ENCODE results near the gene ATF3.

DNA sequence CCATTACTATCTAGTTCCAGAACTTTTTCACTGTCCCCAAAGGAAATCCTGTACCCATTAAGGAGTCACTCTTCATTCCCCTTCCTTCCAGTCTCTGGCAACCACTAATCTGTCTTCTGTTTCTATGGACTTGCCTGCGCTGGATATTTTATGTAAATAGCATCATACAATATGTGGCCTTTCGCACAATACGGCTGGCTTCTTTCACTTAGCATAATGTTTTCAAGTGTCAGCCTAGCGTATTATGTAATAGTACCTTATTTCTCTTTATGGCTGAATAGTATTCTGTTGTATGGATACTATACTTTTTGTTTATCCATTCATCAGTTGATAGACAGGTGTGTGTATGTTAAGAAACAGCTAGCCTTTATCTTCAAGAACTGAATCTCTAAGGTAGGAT, 14.3 kb downstream of the ATF3 start:
- TF ChIP-seq, protein P1, sequence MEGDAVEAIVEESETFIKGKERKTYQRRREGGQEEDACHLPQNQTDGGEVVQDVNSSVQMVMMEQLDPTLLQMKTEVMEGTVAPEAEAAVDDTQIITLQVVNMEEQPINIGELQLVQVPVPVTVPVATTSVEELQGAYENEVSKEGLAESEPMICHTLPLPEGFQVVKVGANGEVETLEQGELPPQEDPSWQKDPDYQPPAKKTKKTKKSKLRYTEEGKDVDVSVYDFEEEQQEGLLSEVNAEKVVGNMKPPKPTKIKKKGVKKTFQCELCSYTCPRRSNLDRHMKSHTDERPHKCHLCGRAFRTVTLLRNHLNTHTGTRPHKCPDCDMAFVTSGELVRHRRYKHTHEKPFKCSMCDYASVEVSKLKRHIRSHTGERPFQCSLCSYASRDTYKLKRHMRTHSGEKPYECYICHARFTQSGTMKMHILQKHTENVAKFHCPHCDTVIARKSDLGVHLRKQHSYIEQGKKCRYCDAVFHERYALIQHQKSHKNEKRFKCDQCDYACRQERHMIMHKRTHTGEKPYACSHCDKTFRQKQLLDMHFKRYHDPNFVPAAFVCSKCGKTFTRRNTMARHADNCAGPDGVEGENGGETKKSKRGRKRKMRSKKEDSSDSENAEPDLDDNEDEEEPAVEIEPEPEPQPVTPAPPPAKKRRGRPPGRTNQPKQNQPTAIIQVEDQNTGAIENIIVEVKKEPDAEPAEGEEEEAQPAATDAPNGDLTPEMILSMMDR (IDR thresholded peaks at IDR 0.05), result no peak
- TF ChIP-seq POLR2A (IDR thresholded peaks at IDR 0.05), result no peak

All from lower leg skin (tissue), 3 donors.